Left forelimb (tissue), 1 donor: Measurements from ENCODE around the gene OOSP2.

Source experiments
- DNase-seq: peaks from one replicate; pipeline ENCODE4 v3.0.0-alpha.2; 2018; ENCODE audit warnings: low spot score

OOSP2 gene

GRCh38 chr11:60080535-60080934 is 40.3 kb downstream of the OOSP2 start:
- DNase-seq: no peak

GRCh38 chr11:60084631-60085273 is 44.5 kb downstream of the OOSP2 start:
- no peak for DNase-seq

GRCh38 chr11:60085909-60086308 is 45.7 kb downstream of the OOSP2 start:
- DNase-seq: no peak

GRCh38 chr11:60087239-60087638 is 47.0 kb downstream of the OOSP2 start:
- DNase-seq: no peak

- DNase-seq: no peak
Observed at GRCh38 chr11:60088364-60088763, 48.2 kb downstream of the OOSP2 start, which contains the start of gene MS4A2. MS4A2 (plus strand) TSS chr11:60088664; CDS start chr11:60088766, 102 bp downstream.

- DNase-seq: no peak
Observed at GRCh38 chr11:60095477-60096120, 55.4 kb downstream of the OOSP2 start.

- DNase-seq: no peak
Observed at GRCh38 chr11:60097189-60097588, 57.0 kb downstream of the OOSP2 start.
